HEK293T (cell line): ENCODE data around the gene HOXA4.

Experiments used
- ARNT ChIP-seq: fragments of 450-650 bp; IDR thresholded peaks from 2 replicates; pipeline ENCODE4 v1.6.1; 2017; ENCODE audit warnings: mild to moderate bottlenecking
- FOXM1 ChIP-seq: fragments of 450-650 bp; IDR thresholded peaks from 2 replicates; pipeline ENCODE4 v1.6.1; 2017; ENCODE audit warnings: mild to moderate bottlenecking, borderline replicate concordance
- ZNF384 ChIP-seq: fragments of 450-650 bp; IDR thresholded peaks from 2 replicates; pipeline ENCODE4 v1.6.1; 2016

- no peak for TF ChIP-seq ZNF384
- TF ChIP-seq FOXM1, result no peak
- no peak for TF ChIP-seq ARNT
These were observed 13.3 kb downstream of the HOXA4 start for GRCh38 chr7:27116962-27117886.
